Adipose tissue (tissue), 3 donors: ENCODE results near the gene HS1BP3. TPM values are rescaled to one million over a fixed set of nuclear protein-coding genes. Genes with fewer than 3 reads are reported as not detected.
A peak's percentile ranks its signal among the peaks of the same experiment; 100 is the strongest.

ENCODE experiments used
- H3K27ac ChIP-seq: one replicate; pipeline ENCODE4 v1.5.1; 2013; ENCODE audit warnings: low read depth, low read length
- WGBS, 3 donors: extraction: QIAGEN DNeasy Blood & Tissue Kit; methylation state at CpG; one replicate each; pipeline ENCODE4 v1.1.7; 2013; 5-methylcytosine and 5-hydroxymethylcytosine counted together
- polyA plus RNA-seq, 3 donors: library from polyadenylated mRNA; stranded (reverse); fragments of 200-250 nt; gene quantifications; one replicate each; pipeline ENCODE4 v1.2.3, GENCODE V29; 2013
- donor health status: healthy with polysubstance abuse.
- donor health status: Bipolar disorder and iron deficiency.
- donor health status: healthy.

The HS1BP3 gene
- polyA plus RNA-seq, 3 donors = 11.9 to 25.1 (median 14.8) TPM

DNA sequence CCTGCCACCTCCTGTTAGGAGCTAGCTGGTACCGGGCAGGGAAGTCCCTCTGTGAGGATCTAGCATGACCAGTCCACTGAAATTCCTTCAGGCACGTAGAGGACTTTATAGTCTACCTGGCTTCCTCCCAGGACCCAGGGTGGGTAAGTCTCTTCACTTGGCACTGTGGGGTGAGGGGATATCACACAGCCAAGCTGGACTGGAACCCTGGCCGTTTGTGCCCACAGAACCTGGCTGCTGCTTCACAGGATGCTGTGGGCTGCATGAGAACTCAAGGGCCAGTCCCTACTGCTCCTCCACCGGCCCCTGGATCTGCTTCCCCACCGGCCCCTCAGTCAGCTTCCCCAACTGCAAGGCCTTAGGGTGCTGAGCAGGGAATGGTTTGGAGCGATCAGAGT, 35.8 kb downstream of the HS1BP3 start:
- H3K27ac ChIP-seq = no peak overlapping the region
- 70 to 78% (median 74%) methylated on average over 6 of the region's 6 CpGs for WGBS, 3 donors

DNA sequence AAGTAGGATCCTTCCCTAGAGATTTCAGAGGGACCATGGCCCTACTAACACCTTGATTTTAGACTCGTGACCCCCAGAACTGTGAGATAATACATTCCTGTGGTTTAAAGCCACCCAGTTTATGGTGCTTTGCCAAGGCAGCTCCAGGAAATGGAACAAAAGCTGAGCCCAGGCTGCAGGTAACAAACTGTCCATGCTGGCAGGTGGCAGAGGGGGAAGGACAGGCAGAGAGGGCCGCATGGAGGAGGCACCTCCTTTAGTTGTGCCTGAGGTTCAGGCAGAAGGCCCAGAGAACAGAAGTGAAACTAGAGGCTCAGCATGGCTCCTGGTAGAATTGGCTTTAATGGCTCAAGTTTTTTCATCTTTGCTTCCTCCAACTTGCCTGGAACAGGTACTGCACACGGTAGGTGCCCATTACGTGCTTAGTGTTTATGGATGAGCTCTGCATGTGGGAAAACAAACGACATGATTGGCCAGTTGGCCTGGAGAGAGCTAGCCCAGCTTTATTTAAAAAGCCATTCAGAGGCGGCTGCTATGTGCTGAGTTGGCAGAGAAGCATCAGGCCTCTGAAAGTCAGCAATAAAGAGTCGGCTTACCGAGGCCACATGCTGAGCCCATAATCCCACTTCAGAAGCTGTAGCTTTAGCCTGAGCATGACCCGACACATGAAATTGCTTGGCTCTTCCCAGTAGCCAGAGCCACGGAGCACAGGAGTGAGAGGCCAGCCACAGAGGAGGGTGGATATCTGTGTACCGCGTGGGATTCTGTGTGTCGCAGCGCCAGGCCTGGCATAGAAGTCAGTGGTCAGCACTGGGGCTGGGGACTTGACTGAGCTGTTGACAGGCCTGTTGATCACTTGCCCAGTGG, 36.5 kb downstream of the HS1BP3 start:
- 58 to 72% (median 70%) methylated on average over 14 of the region's 14 CpGs for WGBS, 3 donors
- H3K27ac ChIP-seq = peak overlapping the region; percentile 46

DNA sequence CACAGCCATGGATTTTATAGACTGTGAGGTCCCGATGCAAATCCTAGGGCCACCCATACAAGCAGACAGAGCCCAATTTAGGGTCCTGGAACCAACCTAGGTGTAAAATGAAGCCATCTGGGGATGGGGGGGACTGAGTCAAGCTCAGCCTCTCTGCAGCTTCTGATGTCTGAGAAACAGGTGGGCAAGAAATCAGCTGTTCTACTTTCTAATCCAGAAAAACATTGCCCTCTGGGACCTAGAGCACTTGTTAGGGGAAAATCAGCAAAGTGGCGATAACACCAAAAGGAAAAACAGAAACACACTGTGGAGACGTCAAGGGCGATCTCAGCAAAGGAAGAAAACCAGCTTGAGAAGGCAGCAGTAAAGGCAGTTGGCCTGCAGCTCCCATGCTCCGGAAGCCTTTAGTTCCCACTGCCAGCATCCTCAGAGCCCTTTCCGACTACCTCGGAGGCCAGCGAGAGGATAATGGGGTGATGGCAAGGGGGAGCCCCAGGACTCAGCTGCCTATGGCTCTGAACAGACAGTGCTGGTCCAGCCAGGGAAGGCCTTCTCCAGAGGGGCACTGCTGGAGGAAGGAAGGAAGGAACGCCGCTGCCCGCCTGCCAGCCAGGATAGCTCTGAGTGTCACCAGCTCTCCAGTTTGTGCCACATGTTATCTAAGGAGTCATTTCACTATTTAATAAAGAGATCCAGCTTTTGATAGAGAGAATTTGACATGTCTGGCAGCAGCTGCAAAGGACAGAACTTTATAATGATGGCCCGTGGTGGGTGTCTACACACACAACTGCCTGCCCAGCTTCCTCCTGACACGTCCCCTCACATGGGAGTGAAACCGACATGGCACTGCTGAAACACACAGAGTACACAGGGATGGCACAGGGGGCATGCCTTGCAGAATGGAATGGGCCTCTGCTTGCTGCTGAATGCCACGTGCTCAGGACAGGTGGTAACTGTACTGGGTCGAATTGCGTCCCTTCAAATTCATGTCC, 37.7 kb downstream of the HS1BP3 start:
- peak overlapping the region; percentile 46 for H3K27ac ChIP-seq
- WGBS, 3 donors = 77 to 87% (median 77%) methylated on average over 17 of the region's 17 CpGs

DNA sequence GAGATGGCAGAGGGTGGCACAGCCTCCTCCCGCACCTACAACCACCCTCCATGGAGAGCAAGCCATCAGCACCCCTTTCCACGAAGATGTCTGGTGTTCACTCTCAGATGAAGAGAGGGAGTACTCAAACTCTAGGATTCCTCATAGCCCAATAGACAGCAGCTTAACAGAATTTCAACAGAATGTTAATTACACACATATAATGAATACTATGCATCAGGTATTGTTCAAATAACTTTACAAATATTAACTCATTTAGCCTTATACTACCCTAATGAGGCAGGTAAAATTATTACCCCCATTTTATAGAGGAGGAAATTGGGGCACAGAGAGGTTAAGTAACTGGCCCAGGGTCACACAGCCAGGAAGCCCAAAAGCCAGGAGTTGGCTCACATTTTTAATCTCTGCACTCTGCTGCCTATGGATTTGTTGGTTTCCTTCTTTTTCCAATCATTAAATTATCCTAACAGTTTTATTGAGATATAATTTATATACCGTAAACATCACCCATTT, 39.0 kb downstream of the HS1BP3 start:
- WGBS, 3 donors = 82 to 97% (median 88%) methylated on average over 3 of the region's 3 CpGs

DNA sequence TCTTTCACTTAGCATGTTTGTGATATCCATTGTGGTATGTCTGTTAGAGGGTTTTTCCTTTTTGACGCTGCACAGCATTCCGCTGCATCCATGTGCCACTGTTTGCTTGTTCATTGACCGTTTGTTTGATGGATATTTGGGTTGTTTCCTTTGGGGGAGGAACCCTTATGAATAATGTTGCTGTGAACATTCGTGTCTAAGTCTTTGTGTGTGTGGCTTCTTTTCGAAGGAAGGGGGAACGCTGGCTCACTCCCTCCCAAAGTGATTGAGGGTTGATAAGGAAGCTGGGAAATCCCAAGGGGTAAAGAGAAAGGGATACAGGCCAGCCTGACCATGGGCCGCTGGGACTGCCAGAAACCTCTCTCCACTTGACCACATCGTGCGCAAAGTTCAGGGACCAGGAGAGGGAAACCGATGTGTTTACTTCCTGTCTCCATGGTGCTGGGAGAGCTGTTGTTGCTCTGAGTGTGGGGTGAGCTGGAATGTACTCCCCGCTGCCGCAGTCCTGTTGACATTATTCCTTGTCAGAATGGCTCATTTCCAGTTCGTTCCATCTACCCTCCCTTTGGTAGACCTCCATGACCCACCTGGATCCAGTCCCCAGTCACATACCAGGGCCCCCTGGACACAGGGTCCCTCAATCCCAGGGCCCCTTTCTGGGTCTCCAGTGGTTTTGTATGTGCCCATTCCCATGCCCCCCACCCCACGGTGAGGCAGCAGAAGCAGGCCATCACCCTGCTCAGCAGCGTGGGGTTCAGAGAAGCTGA, 39.6 kb downstream of the HS1BP3 start:
- 34 to 56% (median 45%) methylated on average over 15 of the region's 15 CpGs for WGBS, 3 donors
- H3K27ac ChIP-seq = peak overlapping the region; percentile 7

More for the DNA sequence above, 39.0 kb downstream of the HS1BP3 start:
- H3K27ac ChIP-seq = no peak overlapping the region

DNA sequence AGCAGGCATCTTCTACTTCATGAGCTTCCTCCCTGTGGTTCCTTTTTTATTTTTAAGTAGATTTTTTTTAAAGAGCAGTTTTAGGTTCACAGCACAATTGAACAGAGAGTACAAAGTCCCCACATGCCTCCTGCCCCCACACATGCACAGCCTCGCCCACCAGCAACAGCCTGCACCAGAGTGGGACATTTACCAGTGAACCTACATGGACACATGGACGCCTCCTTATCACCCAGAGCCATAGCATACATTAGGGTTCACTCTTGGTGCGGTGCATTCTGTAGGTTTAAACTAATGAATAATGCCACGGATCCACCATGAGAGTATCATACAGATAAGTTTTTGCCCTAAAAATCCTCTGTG, 40.9 kb downstream of the HS1BP3 start:
- no peak overlapping the region for H3K27ac ChIP-seq
- 69 to 72% (median 70%) methylated on average over 4 of the region's 4 CpGs for WGBS, 3 donors

DNA sequence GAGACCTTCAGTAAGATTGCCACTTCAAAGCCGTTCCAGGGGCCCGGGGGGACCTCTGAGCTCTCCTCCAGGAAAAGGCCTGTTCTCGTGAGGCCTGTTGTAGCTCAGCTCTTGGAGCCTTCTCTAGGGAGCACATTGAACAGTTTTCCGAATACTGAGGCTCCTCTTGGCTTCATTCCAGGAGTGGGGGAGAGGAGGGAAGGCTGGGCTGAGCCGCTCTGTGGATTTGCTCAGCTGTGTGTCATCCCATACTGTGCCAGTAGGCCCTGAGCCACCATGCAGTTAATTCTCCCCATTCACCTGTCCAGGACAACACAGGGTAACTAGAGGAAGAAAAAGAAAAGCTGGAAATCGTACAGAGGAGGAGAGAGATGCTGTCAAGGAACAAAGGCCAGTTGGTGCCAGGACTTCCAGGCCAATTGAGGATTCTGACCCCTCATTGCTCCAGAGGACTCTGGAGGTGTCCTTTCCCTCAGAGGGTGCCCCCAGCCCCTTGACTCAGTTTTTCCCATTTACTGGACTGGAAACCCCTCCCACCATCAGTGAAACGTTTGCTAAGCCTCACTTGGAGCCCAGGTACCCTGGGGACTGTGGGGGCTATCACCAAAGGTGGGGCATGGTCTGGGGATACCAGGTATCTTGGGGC, 41.4 kb downstream of the HS1BP3 start:
- WGBS, 3 donors = 45 to 62% (median 48%) methylated on average over 7 of the region's 7 CpGs
- no peak overlapping the region for H3K27ac ChIP-seq

DNA sequence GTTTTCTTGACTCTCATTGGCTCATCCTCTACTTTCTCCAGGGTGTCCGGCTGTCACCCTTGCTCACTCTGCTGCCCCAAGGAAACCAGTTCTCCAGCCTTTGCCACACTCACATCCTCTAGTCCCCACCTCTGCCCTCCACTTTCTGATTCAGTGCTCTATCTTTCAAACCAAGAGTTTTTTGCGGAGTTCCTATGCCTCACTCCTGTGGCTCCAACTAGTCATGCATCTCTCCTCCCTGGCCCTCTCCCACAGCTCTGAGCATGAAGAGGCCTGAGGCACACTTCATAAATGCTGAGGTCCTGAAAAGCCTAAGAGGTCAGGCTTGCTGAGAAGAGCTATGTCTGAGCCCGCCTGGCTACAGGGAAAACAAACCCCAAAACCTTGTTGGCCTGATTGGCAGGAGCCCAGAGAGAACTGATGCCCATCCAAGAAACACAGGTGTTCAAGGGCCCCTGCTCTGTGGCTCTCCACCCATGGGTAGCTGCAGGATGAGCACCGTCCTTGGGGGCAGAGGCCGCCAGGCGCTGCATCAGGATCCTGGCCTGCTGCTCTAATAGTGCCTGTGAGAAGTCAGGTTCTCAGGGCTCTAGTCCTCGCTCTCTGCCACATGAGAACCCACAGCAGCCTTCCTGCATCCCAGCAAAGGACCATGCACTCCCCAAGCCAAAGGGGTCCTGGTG, 42.1 kb downstream of the HS1BP3 start:
- WGBS, 3 donors = 87 to 98% (median 89%) methylated on average over 7 of the region's 7 CpGs
- no peak overlapping the region for H3K27ac ChIP-seq

GRCh38 chr2:20607446-20607845, 43.5 kb downstream of the HS1BP3 start:
- 86 to 94% (median 92%) methylated on average over 2 of the region's 2 CpGs for WGBS, 3 donors

GRCh38 chr2:20606198-20606597, 44.7 kb downstream of the HS1BP3 start:
- H3K27ac ChIP-seq = no peak overlapping the region
- WGBS, 3 donors = 72 to 74% (median 72%) methylated on average over 3 of the region's 3 CpGs

More at GRCh38 chr2:20607446-20607845, 43.5 kb downstream of the HS1BP3 start:
- no peak overlapping the region for H3K27ac ChIP-seq

GRCh38 chr2:20604951-20605381, 45.9 kb downstream of the HS1BP3 start:
- H3K27ac ChIP-seq = no peak overlapping the region
- WGBS, 3 donors = 54 to 72% (median 59%) methylated on average over 5 of the region's 5 CpGs

GRCh38 chr2:20604401-20604911, 46.4 kb downstream of the HS1BP3 start:
- H3K27ac ChIP-seq = no peak overlapping the region
- WGBS, 3 donors = 65 to 78% (median 66%) methylated on average over 7 of the region's 7 CpGs

DNA sequence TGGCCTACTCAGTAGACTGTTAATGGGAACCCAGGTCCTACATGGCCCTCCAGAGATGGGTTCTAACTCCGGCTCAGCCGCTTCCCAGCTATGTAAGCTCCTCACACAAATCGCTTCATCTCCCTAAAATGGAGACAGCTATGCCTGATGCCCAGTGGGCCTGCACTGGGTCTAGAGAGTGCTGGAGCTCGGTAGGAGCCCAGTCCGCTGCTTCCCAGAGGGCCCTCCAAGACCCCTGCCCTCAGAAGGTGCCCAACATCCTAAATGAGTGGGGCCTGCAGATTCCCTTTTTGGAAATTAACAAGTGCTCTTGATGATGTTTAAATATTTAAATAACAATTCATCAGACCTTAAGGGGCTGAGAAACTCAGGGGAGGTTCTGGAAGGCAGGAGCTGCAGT, 47.1 kb downstream of the HS1BP3 start:
- WGBS, 3 donors = 86 to 91% (median 88%) methylated on average over 5 of the region's 5 CpGs
- H3K27ac ChIP-seq = no peak overlapping the region

- H3K27ac ChIP-seq = no peak overlapping the region
- WGBS, 3 donors = 93 to 100% (median 97%) methylated on average over 2 of the region's 2 CpGs
Measured at GRCh38 chr2:20602803-20603202, 48.1 kb downstream of the HS1BP3 start.

DNA sequence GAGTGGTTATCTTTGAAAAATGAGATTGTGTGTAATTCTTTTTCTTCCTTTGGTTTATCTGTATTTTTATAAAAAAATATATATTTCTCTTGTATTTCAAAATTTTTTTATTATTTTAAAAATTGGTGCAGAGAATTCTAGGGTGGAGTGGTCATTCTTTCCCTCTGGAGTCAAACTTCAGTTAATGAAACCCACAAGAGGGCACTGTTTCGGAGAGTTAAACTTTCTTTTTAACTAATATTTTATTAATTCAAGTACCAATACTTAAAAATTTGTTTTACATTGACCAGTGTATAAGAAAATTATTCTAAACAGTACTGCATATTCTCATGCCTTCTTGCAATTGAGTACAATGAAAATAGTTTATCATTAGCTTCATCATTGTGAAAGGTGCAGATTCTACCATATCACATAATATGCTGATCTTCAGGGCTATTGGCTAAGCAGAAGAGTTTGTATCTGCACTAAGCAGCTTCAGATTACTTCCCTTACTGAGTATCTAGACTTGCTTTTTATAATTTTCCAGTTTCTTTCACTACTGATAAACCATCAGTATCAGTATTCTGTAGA, 50.1 kb downstream of the HS1BP3 start:
- WGBS, 3 donors = 59 to 71% (median 70%) methylated on average over 1 of the region's 1 CpG
- no peak overlapping the region for H3K27ac ChIP-seq

- WGBS, 3 donors = 70 to 88% (median 75%) methylated on average over 10 of the region's 10 CpGs
- no peak overlapping the region for H3K27ac ChIP-seq
Measured at GRCh38 chr2:20599861-20600461, 50.9 kb downstream of the HS1BP3 start.
